Retinal pigment epithelial cell (primary cell): ENCODE measurements around the gene SAMD14.

Experiments used
- DNase-seq: peaks from one replicate; pipeline ENCODE4 v3.0.0-alpha.2; 2010; ENCODE audit warnings: low read depth
- H3K4me3 ChIP-seq: 2 replicates; pipeline ENCODE4 v1.5.1; 2011; ENCODE audit warnings: mild to moderate bottlenecking, low read length, control low read depth, moderate library complexity
- CTCF ChIP-seq: conservative IDR thresholded peaks from 2 replicates; pipeline ENCODE4 v1.5.1; 2011; ENCODE audit warnings: low read depth, low read length, control low read depth, inconsistent platforms

Gene SAMD14

GRCh38 chr17:50102164-50102991, 27.6 kb downstream of the SAMD14 start:
- TF ChIP-seq CTCF, result no peak
- H3K4me3 ChIP-seq, result no peak overlapping the region
- no peak for DNase-seq

GRCh38 chr17:50101346-50102163, 28.4 kb downstream of the SAMD14 start:
- peak; percentile 13 for TF ChIP-seq CTCF
- H3K4me3 ChIP-seq, result no peak overlapping the region
- DNase-seq, result no peak

- H3K4me3 ChIP-seq, result no peak overlapping the region
- no peak for DNase-seq
- TF ChIP-seq CTCF, result no peak
Observed at GRCh38 chr17:50100921-50101345, 29.0 kb downstream of the SAMD14 start.

- DNase-seq, result no peak
- no peak overlapping the region for H3K4me3 ChIP-seq
- TF ChIP-seq CTCF, result no peak
Observed at GRCh38 chr17:50100480-50100883, 29.5 kb downstream of the SAMD14 start.

- H3K4me3 ChIP-seq, result no peak overlapping the region
- TF ChIP-seq CTCF, result no peak
- no peak for DNase-seq
Observed at GRCh38 chr17:50099003-50099402, 31.0 kb downstream of the SAMD14 start.

- no peak for DNase-seq
- H3K4me3 ChIP-seq, result no peak overlapping the region
- no peak for TF ChIP-seq CTCF
Observed at GRCh38 chr17:50098583-50098982, 31.4 kb downstream of the SAMD14 start.
